GM21717 (cell line): Measurements from ENCODE around the gene CACNA1E.

Experiments used
- ATAC-seq: cut with Tn5 transposase; IDR thresholded peaks from one replicate; pipeline ENCODE4 v1.9.1; 2021; ENCODE audit warnings: mild to moderate bottlenecking, moderate library complexity; ENCODE audit not compliant: unreplicated experiment

CACNA1E gene

DNA sequence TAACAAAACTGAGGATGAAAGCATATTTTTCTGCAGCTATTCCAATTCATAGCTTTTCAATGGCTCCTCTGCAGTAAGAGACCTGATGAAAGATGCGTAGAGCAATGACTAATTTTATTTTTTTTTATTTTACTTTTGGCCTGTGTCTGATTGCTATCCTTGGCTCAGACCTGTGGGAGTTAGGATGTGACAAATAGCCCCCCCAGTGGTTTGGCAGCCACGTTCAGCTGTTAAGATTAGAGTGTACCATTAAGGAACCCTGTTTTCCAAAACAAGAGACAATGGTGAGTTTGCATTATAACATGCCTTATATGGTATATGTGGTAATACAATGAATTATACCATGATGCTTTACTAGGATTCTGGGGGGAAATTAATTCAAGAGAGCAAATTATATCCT lies 264.7 kb downstream of the CACNA1E start:
- ATAC-seq = no peak

DNA sequence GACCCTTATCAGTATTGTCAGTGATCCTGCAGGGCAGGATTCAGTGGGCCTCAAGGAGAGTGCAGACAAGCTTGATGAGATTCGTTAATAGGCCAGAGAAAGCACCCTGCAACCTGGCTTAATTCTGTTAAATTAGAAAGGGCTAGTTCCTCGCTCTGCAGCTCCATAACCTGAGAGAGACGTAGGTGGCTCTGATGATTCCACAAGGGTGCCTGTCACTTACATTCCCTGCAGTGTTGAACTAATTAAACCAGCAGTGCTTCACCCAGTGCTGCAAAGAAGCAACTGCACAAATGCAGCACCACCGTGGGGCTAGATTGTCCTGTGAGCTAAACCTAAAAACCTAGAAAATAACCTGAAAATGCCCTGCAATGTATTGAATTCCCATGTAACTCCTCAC lies 270.8 kb downstream of the CACNA1E start:
- ATAC-seq = no peak

DNA sequence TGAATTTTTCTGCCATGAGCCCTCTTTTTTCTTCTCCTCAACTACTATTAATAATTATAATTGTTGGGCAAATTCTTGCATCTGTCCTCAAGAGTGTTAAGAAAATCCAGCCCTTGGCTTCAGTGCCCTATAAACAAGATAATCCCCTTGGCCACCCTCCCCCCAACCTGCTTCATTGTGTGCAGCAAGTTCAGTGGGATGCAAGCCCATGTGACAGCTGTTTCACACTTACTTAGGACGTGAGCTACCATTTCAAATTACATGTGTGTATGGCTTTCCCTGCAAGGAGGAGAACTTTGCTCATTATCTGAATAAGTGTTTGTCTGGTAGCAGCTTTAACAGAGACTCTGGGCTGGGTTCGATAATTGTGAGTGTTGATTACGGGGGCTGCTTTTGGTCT lies 276.2 kb downstream of the CACNA1E start:
- no peak for ATAC-seq

DNA sequence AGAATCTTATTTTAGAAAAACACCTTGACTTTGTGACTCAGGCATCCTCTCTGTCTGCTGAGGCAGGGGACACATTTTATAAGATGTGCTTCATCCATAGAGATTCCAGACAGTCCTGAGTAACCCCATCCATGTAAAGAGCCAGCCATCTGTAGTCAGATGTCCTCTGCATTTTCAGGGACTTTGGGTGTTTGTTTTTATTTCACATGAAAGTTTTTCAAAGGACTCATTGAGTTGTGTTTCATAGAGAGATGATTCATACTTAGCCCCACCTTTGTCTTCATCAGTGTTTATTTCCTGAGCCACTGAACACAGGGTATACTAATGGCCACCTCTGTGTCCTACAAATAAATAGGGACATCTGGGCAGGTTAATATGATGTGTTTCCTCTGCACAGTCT lies 280.4 kb downstream of the CACNA1E start:
- no peak for ATAC-seq

DNA sequence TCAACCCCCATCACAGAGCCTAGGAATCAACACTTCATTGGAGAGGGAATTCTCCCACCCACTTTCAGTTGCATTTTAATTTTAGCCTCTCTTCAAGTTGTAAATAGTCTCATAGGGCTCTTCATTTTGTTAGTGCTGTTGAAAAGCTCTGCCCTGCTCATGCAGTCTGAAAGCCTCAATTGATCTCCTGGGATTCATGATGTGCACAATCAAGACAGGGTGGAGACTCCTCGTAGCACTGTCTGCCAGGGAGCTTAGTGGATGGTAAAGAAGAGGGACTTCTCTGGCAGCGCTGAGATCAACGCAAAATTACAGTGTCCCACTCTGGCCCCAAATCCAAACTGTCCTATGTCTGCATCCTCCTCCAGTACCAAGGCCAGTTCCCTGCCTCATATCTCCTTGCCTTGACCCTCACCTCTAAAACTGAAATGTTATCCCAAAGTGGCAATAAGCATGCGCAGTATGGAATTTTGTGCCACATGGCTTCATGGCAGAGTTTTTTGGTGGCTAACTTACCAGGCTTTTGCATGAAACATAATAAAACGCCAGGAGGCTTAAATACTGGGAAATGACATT lies 282.2 kb downstream of the CACNA1E start:
- ATAC-seq = no peak

DNA sequence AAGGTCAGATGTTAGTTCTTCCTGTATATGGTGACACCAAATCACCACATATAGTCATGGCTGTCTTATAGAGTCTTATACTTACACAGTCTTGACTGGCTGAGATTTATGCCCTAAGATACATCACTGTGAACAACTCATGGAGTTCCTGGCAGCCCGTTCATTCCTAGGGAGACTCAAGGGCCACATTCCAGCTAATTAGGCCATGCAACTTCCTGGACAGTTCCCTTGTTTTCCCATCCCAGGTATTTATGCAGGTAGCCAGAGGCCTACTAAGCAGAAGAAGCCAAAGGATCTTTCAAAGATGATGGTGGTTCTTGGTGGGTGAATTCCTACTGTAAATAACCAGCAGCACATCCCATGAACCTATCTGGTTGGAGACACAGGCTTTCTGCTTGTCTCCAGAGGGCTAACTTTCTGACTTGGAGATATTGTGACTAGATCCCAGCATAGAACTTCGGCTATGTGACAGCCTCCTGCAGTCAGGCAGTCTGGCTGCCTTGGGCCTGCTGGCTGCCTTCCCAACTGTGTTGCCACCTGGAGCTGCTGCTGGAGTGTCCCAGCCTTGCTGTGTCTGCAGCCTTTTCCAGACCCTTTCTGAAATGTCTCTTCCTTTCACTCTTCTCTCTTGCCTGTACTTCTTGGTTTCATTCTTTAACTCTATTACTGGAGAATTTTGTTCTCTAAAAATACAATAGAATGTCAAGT lies 283.8 kb downstream of the CACNA1E start:
- no peak for ATAC-seq

DNA sequence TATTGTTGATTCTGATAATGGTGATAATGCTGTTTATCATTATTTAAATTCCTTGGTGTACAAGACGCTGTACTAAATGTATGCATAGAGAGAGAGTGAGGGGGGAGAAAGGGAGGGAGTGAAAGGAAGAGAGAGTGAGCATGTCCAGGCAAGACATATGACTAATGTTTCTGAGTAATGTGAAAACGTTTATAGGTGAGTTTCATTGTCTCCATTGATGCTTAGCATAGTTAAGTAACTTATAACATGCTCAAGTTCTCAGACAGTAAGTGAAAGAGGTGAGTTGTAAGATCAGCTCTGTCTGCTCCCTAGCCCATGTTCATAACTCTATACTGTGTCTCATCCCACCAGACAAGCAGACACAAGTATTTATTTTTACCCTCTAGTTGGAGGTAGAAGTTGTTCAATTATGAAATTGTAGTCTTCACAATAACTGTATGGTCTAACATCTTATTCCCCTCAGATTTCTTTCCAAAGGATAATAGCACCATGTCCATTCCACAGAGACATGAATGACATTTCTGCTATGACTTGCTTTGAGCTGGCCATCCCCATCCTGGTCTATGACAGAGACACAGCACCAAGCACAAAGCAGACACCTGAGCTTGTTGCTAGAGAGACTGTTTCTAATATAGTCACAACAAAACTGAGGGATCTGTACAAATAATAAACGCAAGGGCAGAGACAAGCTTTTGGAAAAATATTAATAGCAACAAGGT lies 285.1 kb downstream of the CACNA1E start:
- ATAC-seq = peak; percentile 84

DNA sequence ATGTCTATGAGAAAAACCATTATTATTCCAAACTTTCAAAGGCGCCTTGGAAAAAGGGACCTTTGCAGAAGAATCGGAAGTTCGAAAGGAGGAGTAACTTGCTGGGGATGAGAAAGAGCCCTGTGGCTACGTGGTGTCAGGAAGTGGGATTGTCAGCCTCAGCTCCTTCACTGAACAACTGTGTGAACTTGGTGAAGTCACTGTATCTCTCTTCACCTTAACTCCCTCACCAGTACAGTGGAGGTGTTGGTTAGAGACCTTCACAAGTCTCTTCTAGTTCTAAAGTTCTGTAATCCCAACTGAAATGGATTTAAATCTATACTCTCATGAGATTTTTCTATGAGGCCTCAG lies 285.6 kb downstream of the CACNA1E start:
- no peak for ATAC-seq

DNA sequence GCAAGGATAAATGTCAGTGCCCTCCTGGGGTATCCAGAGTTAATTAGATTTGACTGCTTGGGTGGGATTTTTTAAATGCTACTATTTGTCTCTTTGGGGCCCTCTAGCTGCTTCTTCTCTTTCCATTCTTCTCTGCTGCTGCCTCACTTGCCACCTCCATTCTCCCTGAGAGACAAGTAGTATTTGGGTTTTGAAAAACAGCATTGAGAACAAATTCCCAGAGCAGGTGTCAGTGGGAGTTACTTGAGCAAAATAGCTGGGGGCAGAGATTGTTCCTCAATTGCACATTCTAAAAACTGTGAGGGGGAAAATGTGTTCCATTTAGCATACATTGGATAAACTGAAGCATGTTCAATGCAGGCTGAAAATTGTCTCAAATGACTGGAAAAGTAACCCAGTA lies 286.5 kb downstream of the CACNA1E start:
- no peak for ATAC-seq

DNA sequence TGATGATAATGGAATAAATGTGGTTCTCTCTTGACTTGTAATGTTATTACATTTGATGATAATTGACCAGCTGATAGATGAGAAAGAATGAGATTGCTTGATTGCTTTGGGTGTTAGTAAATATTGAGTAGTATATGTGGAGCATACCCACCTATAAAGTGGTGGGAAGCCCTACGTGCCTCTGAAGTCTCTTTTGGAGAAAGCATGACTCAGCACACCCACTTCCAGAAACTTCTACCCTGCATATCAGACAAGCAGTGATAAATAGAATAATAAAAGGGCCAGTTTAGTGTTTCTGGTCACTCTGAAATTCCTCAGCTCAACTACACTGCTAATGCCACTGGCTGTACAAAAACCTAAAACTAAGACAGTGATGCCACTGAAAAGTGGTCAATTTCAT lies 289.4 kb downstream of the CACNA1E start:
- no peak for ATAC-seq

DNA sequence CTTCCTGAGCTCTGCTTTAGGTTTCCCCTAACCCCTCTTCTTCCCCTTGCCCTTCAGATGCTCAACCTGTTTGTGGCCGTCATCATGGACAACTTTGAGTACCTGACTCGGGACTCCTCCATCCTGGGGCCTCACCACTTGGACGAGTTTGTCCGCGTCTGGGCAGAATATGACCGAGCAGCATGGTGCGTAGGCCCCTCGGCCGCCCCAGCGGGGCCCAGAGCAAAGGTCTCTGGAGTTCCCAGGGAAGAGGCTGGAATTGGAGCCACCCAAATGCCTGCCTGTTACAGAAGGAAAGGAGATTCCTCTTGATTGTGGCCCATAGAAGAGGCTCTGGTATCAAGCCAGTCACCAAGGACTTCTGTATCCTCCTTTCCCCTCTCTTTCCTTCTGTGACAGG lies 292.7 kb downstream of the CACNA1E start:
- ATAC-seq = no peak

DNA sequence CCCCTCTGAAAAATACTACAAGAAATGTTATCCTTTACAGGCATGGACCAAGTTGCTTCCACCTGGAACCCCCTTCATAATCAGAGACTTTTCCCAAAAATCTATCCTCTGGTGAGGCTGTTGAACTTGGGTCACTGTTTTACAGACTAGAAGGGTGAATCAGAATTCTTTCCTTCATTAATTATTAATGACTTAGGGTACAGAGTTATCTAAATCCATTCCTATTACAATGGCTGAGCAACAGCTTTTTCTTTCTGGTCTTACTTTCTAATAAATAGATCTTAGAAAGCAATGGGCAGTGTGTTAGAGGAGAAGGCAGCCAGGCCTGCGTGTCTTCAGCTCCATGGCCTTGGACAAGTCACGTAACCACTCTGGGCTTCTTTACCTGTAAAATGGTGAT lies 294.0 kb downstream of the CACNA1E start:
- no peak for ATAC-seq

DNA sequence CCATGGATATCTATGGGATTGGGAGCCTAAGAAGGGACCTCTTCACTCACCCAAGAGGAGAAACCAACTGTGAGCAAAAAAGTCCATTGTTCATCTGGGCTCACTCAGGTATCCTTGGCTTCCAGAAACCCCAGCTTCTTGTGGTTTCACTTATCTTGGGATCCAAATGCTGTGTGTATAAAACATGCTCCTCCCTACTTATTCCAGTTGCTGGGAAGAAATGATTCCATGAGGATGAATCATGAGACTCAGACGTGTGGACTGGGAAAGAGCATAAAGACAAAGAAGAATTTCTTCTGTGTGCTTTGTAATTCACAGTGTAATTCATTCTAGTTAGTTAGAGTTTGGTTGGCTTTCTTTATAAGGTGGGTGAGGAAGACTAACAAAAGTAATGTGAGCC lies 294.5 kb downstream of the CACNA1E start:
- ATAC-seq = no peak

DNA sequence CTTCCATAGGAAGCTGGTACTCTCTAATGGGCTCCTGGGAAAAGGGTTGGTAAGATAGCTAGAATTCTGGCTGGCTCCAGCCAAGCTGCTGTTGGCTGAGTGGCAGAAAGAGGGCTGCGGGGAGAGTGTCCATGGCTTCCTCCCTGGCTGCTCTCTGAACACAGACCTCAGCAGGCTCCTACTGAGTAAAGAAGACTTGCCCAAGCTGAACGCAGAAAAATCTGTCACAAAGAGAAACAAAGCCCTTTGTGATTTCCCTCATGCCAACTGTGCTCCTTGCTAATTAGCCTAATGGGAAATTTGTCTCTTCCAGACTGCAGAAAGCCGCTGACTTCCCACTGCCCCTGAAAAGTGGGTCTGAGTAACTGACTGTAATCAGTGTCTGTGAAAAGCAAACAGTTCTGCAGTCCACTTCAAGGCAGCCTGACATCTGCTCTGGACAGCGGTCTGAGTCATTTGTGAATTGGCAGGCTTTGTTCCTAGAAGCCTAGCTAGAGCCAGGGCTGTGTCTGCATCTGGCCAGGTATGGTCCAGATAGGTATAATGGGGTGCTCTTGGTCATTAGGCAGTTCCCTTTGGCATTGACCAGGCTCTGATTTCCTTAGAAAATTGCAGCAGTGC lies 295.4 kb downstream of the CACNA1E start:
- ATAC-seq = no peak

DNA sequence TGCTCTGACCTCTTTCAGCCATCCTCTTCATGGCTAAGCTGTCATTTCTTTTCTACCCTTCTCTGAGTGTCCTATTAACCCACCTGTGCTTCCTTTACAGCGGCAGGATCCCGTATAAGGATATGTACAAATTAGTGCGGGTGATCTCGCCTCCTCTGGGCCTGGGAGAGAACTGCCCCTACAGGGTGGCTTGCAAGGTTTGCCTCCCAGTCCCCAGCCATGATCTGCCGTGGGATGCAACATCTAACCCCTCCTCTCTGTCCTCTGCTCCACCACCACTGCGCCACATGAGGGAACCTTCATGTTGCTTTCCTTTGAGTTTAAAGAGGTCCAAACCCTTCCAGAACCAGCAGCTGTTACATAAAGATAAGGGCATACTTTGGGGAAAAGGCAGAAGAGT lies 296.0 kb downstream of the CACNA1E start:
- no peak for ATAC-seq

DNA sequence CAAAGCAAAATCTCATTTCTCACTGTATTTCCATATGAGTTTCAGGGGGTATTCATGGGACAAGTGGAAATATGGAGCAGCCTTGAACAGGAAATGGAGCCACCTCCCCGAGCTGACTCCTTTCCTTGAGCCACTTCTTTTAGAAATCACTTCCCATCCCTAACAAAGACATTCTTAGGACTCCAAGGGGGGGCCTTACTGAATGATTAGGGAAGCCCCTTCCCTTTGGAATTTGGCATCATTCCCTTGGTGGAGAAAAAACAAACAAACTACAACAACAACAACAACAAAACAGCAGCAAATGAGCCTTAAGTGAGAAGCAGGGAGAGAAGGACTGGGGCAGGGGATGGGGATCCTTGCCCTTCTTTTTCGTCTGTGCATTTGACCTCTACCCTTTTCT lies 299.9 kb downstream of the CACNA1E start:
- ATAC-seq = no peak

DNA sequence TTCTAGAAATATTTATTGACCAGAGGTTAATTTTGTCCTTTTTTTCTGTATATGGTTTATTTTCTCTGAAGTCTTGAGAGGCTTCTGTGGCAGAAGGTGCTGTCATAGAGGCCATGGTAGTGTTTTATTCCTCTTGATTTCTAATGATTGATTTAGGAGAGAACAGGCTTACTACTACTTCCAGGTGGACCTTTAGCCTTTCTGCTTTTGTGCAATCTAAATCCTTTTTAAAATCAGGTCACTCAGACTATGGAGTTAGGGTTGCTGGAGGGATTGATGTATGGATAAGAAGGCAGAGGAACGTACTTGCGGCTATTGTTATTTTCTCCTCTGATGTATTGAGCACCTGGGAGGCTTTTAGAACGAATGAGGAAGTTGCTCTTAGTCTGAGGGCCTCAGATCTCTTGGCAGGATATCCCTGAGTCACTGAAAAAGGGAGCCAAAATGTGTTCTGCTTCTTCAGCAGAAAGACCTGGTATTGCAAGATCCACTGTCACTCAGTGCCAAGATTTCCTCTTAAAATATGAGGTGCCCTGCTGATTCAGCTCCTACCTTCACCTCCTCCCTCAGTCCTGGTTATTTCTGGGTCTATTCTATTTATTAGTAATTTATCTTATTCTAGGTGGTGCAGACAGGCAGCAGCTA lies 300.8 kb downstream of the CACNA1E start:
- ATAC-seq = no peak

DNA sequence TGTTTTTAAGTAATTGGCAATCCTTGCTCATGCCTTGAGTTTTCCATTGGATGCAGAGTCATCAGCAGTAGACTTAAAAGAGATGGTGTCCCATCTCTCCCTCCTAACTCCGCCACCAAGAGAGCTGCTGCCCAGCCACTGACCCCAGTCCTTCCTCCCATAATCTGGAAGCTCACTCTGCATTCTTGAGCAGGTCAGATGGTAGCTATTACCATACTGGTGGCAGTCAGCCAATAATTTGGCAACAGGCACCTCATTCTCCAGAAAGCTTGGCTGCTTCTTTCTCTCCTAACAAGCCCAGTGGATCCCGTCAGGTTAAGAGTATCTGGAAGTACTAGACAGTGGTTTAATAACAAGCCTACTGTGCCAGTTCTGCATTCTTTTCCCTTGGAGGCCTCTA lies 306.1 kb downstream of the CACNA1E start:
- ATAC-seq = no peak

DNA sequence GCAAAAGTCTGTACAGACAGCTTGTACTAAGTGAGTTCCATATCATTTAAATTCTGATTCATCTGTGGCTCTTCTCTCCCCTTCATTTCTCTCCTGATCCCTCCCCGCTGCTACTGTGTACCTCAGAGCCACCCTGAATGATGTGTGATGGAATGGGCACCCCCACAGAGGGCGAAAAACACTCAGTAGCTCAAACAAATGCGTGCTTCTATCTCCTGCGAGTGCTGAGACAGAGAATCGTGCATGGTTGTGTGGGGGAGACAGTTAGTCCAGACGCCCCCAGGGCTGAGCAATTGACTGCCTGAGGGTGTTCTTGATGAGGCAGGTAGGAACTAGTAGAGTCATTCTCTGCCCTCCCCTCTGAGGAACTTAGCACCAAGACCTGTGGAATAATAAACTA lies 308.4 kb downstream of the CACNA1E start:
- ATAC-seq = no peak

DNA sequence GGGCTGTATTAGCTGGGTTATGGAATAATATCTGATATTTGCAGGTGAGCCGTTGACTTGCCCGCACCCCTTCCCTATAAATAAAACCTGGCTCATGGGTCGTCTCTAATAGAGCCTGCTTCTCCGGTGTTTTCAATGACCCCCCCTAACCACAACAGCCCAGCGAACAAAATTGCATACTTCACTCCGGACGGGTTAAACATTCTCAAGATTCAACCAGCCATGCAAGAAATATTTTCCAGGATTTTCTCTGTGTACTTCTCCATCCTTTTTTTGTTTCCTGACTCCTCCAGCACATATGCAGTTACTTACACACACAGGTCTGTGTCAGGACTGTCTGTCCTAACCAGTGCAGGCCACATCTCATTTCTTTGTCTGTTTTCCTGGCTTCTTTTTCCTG lies 310.5 kb downstream of the CACNA1E start:
- no peak for ATAC-seq

DNA sequence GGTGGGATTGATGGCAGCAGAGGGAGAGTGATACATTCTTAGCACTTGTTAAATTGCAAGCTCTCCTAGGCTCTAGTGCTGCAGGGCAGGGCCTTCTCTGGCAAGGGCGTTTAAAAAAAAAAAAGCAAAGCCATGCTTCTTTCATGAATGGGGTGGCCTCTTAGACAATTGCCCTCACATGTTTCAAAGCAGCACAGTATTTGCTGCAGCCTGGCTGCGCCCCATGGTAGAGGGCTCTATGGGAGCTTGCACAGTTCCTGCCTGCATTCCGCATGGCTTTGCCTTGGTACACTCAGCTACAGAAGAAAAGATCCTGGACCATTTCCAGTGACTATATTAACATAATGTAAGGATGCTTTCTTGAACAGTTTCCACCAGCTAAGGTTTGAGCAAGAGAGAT lies 311.0 kb downstream of the CACNA1E start:
- ATAC-seq = no peak
